Fibroblast of lung (primary cell): ENCODE data around the gene CSF1R. TPM values are rescaled to one million over a fixed set of nuclear protein-coding genes. Genes with fewer than 3 reads are reported as not detected.

Experiments used
- DNase-seq, 2 donors: peaks; one replicate each; pipeline versions ENCODE4 v3.0.0 to v3.0.0-alpha.2; 2010; ENCODE audit warnings: low read depth in 2 of 2
- H2AFZ ChIP-seq: 2 replicates; pipeline ENCODE4 v1.5.1; 2012; ENCODE audit warnings: low read length, control low read depth, inconsistent platforms
- H3K27ac ChIP-seq: 2 replicates; pipeline ENCODE4 v1.5.1; 2011; ENCODE audit warnings: low read length, control low read depth; ENCODE audit not compliant: insufficient read depth
- H3K27me3 ChIP-seq: 2 replicates; pipeline ENCODE4 v1.5.1; 2011; ENCODE audit warnings: mild to moderate bottlenecking, low read length; ENCODE audit not compliant: control insufficient read depth, insufficient read depth
- H3K36me3 ChIP-seq: 2 replicates; pipeline ENCODE4 v1.5.1; 2011; ENCODE audit warnings: low read length; ENCODE audit not compliant: control insufficient read depth, insufficient read depth
- H3K4me1 ChIP-seq: 2 replicates; pipeline ENCODE4 v1.5.1; 2011; ENCODE audit warnings: low read length; ENCODE audit not compliant: control insufficient read depth, insufficient read depth; ENCODE audit errors: extremely low read depth
- H3K4me2 ChIP-seq: 2 replicates; pipeline ENCODE4 v1.5.1; 2011; ENCODE audit warnings: low read length, control low read depth; ENCODE audit not compliant: insufficient read depth; ENCODE audit errors: extremely low read depth
- H3K4me3 ChIP-seq, 4 experiments: fragments of 200-600 bp in 1 of 4; sonication (generic) in 1 of 4; replicated peaks in 1 of 4; 2 replicates each; pipeline ENCODE4 v1.5.1; 2011 to 2016; ENCODE audit warnings: low read length in 4 of 4, low read depth in 3 of 4, mild to moderate bottlenecking in 3 of 4, control low read depth in 2 of 4, inconsistent platforms in 1 of 4, mixed read lengths in 1 of 4; ENCODE audit not compliant: insufficient read depth in 1 of 4; ENCODE audit errors: control extremely low read depth in 1 of 4
- H3K79me2 ChIP-seq: 2 replicates; pipeline ENCODE4 v1.5.1; 2012; ENCODE audit warnings: mild to moderate bottlenecking, low read length, inconsistent platforms; ENCODE audit not compliant: control insufficient read depth, insufficient read depth
- H3K9ac ChIP-seq: 2 replicates; pipeline ENCODE4 v1.5.1; 2011; ENCODE audit warnings: mild to moderate bottlenecking, low read length, control low read depth; ENCODE audit not compliant: insufficient read depth
- H3K9me3 ChIP-seq: 2 replicates; pipeline ENCODE4 v1.5.1; 2012; ENCODE audit warnings: low read depth, low read length; ENCODE audit not compliant: control insufficient read depth, insufficient read depth
- H4K20me1 ChIP-seq: 2 replicates; pipeline ENCODE4 v1.5.1; 2011; ENCODE audit warnings: low read length; ENCODE audit not compliant: control insufficient read depth, insufficient read depth; ENCODE audit errors: extremely low read depth
- CTCF ChIP-seq, 2 donors: IDR thresholded peaks in 1 of 2; conservative IDR thresholded peaks in 1 of 2; 1 replicate in 1 of 2; 2 replicates in 1 of 2; pipeline ENCODE4 v1.5.1; 2011 to 2012; ENCODE audit warnings: low read length in 2 of 2, control low read depth in 1 of 2, inconsistent platforms in 1 of 2, low read depth in 1 of 2, mild to moderate bottlenecking in 1 of 2
- EZH2 ChIP-seq: IDR thresholded peaks from 2 replicates; pipeline ENCODE4 v1.5.1; 2012; ENCODE audit warnings: low read length, control low read depth, mild to moderate bottlenecking; ENCODE audit errors: missing control alignments
- polyA plus RNA-seq, 2 donors: library from polyadenylated mRNA; depleted of rRNA in 1 of 2; stranded (reverse) in 1 of 2; unstranded in 1 of 2; fragments of >200 nt; gene quantifications; 2 replicates each; pipeline ENCODE4 v1.2.1, GENCODE V29; 2011 to 2012; ENCODE audit warnings: missing spikeins in 1 of 2
- total RNA-seq: library from RNA; depleted of rRNA; stranded (reverse); fragments of >200 nt; gene quantifications from 2 replicates; pipeline ENCODE4 v1.2.1, GENCODE V29; 2014

Gene CSF1R
- total and polyA plus RNA-seq, 2 donors (not counting 1 experiment from before 2014, with no cell fraction given), result 0.07 TPM; not detected in 1

- Histone ChIP-seq H3K27me3 (peaks cover 13% of the 10 kb centered on the region), H3K4me2 (no peak overlapping the region), H3K36me3 (no peaks in the 10 kb centered on the region), H3K27ac (no peak overlapping the region), H3K4me1 (no peaks in the 10 kb centered on the region), H3K4me3 (no peak overlapping the region), H3K79me2 (no peaks in the 10 kb centered on the region), H3K9me3 (no peaks in the 10 kb centered on the region), H3K9ac (no peak overlapping the region), H4K20me1 (no peaks in the 10 kb centered on the region), H2AFZ (no peak overlapping the region)
- no peak for DNase-seq
- no peak for TF ChIP-seq CTCF (conservative IDR thresholded peaks at IDR 0.05 in 1 of 2, IDR thresholded peaks at IDR 0.05 in 1 of 2; ENCODE audit: low read depth in 1 of 2, low read length in 2 of 2)
- no peak for TF ChIP-seq EZH2
Observed at GRCh38 chr5:150075233-150075632, 11.1 kb downstream of the CSF1R start.

- H3K4me3 ChIP-seq, result no peak overlapping the region
- H3K36me3 ChIP-seq, result no peaks in the 10 kb centered on the region
- no peaks in the 10 kb centered on the region for H4K20me1 ChIP-seq
- peaks cover 13% of the 10 kb centered on the region for H3K27me3 ChIP-seq
- no peak overlapping the region for H2AFZ ChIP-seq
- TF ChIP-seq CTCF (conservative IDR thresholded peaks at IDR 0.05 in 1 of 2, IDR thresholded peaks at IDR 0.05 in 1 of 2; ENCODE audit: low read depth in 1 of 2, low read length in 2 of 2) (no peak), EZH2 (no peak)
- H3K9ac ChIP-seq, result no peak overlapping the region
- H3K4me1 ChIP-seq, result no peaks in the 10 kb centered on the region
- no peaks in the 10 kb centered on the region for H3K9me3 ChIP-seq
- H3K4me2 ChIP-seq, result no peak overlapping the region
- H3K27ac ChIP-seq, result no peak overlapping the region
- no peak for DNase-seq
- H3K79me2 ChIP-seq, result no peaks in the 10 kb centered on the region
Observed at GRCh38 chr5:150073677-150074076, 12.7 kb downstream of the CSF1R start.

GRCh38 chr5:150073086-150073625 is 13.2 kb downstream of the CSF1R start:
- Histone ChIP-seq H2AFZ (no peak overlapping the region), H3K9ac (no peak overlapping the region)

More at GRCh38 chr5:150073086-150073625, 13.2 kb downstream of the CSF1R start:
- Histone ChIP-seq H3K9me3 (no peaks in the 10 kb centered on the region), H3K4me2 (no peak overlapping the region), H3K79me2 (no peaks in the 10 kb centered on the region), H3K4me1 (peaks cover 2% of the 10 kb centered on the region), H3K27me3 (peaks cover 13% of the 10 kb centered on the region), H3K36me3 (no peaks in the 10 kb centered on the region), H3K4me3 (no peak overlapping the region), H4K20me1 (no peaks in the 10 kb centered on the region), H3K27ac (no peak overlapping the region)
- TF ChIP-seq CTCF (conservative IDR thresholded peaks at IDR 0.05 in 1 of 2, IDR thresholded peaks at IDR 0.05 in 1 of 2; ENCODE audit: low read depth in 1 of 2, low read length in 2 of 2) (peak in 1 of 2 donors; percentile 1), EZH2 (no peak)
- no peak for DNase-seq
